ENCODE data around the gene GLI3.

DNA sequence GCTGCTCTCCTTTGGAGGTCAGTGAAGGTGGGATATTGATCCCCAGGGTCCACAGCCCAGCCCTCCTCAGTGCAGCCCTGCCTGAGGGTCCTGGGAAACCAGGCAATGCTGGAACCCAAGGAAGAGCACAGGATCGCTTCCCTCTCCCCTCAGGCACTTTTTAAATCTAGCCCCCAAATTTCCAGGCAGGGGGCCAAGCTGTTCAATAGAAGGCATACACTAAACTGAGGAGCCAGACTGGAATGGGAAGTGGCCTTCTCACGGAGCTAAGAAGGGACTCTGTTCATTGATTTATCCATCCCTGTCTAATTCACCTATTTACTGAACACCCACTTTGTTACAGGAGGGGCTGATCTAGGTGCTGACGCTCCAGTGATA lies 60.3 kb downstream of the GLI3 start:
- TF ChIP-seq HOXA7 (CRISPR knock-in tag; IDR thresholded peaks at IDR 0.05), result no peak
- TF ChIP-seq RCOR1 (IDR thresholded peaks at IDR 0.05; ENCODE audit: low read depth, low read length), result no peak
- TF ChIP-seq, protein P1, sequence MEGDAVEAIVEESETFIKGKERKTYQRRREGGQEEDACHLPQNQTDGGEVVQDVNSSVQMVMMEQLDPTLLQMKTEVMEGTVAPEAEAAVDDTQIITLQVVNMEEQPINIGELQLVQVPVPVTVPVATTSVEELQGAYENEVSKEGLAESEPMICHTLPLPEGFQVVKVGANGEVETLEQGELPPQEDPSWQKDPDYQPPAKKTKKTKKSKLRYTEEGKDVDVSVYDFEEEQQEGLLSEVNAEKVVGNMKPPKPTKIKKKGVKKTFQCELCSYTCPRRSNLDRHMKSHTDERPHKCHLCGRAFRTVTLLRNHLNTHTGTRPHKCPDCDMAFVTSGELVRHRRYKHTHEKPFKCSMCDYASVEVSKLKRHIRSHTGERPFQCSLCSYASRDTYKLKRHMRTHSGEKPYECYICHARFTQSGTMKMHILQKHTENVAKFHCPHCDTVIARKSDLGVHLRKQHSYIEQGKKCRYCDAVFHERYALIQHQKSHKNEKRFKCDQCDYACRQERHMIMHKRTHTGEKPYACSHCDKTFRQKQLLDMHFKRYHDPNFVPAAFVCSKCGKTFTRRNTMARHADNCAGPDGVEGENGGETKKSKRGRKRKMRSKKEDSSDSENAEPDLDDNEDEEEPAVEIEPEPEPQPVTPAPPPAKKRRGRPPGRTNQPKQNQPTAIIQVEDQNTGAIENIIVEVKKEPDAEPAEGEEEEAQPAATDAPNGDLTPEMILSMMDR (IDR thresholded peaks at IDR 0.05), result no peak
- TF ChIP-seq HEYL (CRISPR knock-in tag; IDR thresholded peaks at IDR 0.05), result no peak
- no peak for TF ChIP-seq ZFP36 (IDR thresholded peaks at IDR 0.05; ENCODE audit: borderline replicate concordance, partially characterized antibody)
- TF ChIP-seq HDAC2 (IDR thresholded peaks at IDR 0.05), result no peak
- TF ChIP-seq MAX (IDR thresholded peaks at IDR 0.05), result no peak
- no peak for TF ChIP-seq JUNB (IDR thresholded peaks at IDR 0.05)
- no peak for TF ChIP-seq RFX5 (IDR thresholded peaks at IDR 0.05)
